HG02885 (cell line): ENCODE results near the gene SPNS2.

Source experiments
- ATAC-seq: cut with Tn5 transposase; IDR thresholded peaks from one replicate; pipeline ENCODE4 v1.9.1; 2021; ENCODE audit warnings: mild to moderate bottlenecking; ENCODE audit not compliant: unreplicated experiment, poor library complexity

The SPNS2 gene

DNA sequence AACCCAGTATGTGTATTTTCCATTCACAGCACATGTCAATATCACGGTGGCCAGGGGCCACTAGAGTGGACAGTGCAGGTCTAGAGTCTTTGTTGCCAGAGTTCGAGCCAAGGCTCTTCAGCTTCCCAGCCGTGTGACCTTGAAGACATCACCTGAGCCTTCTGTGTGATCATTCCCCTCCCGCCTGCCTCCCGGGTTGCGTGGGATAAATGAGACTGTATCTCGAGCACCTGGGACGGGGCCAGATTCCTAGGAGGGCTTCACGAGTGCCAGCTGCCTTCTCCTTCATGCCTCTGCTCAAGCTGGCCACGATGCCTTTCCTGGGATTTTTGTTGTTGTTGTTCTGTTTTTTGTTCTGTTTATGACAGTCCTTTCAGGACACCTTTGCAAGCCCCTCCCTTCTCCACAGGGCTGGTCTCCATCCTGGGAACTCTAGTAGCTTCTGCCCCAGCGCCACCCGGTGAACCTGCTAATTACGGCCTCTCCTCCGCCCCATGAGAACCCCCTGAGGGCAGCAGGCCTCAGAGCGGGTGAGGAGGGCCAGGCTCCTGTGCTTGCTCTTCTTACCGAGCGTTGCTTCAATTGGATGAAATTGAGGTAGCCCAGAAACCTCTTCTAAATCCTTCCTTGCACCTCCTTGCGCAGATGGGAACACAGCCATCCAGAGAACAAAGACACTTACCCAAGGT lies 3.9 kb downstream of the SPNS2 start:
- ATAC-seq: no peak

DNA sequence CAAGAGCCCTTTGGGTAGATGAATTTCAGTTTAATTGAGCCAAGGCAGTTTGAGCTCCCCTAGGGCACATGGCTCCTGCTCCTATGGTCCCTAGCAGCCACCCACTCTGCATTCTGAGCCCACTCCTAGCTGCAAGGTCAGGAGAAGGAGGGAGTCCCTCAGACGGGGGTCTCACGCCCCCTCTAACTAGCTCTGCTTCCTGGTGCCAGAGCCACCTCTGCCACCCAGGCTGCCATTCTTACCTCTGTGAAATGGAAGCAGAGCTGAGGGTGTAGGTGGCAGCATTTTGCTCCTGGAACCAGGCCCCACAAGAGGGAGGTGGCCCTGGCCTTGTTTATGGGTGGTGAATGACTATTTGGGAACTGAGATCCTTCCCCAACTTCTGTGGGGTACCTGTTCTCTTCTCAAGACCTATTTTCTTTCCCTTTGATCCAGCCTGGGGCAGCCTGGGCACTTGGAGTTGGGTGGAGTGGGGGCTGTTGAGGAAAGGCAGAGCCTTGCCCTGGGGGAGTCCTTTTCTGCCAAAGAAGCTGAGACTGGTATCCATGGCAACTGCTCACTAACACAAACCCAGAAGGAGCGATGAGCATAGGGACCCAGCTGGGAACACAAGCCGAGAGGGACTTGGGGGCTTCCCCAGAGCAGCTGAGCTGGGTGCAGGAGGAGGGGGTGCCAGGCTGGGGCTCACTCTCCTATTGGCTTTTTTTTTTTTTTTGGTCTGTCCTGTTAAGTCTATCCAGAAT lies 4.8 kb downstream of the SPNS2 start:
- no peak for ATAC-seq

DNA sequence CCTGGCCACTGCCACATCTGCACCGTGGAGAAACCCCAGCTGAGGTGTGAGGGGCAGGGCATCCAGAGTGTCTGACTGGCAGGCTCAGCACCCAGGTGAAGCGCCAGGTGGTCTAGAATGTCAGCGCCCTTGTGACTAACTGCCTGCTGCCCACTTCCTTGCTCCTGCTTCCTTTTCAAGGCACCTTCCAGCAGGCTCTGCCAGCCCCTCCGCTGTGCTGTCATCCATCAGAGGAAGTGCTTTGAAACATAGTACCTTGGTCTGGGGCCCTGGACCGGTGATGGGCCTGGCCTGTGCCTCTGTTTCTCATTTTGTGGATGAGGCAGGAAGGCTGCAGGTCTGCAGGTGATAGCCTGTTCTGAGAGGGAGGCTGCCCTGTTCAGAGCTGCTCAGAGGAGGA lies 5.5 kb downstream of the SPNS2 start:
- ATAC-seq: no peak

DNA sequence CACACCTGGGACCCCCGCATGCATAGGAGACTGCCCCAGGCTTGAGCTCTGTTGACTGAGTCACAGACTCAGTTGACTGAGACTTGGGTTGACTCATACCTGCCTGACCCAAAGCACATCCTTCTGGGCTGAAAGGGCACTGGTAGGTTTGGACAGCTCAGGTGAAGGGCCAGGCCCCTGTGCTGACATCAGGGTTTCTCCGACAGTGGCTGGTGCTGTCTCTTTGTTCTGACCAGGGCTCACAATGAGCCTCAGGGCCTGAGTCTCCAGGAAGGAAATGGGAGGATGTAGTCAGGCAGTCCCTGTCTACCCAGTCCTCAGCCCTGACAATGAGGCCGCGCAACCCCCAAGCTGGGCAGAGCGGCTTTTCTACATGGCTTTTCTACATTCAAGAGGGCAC lies 6.5 kb downstream of the SPNS2 start:
- ATAC-seq: no peak

DNA sequence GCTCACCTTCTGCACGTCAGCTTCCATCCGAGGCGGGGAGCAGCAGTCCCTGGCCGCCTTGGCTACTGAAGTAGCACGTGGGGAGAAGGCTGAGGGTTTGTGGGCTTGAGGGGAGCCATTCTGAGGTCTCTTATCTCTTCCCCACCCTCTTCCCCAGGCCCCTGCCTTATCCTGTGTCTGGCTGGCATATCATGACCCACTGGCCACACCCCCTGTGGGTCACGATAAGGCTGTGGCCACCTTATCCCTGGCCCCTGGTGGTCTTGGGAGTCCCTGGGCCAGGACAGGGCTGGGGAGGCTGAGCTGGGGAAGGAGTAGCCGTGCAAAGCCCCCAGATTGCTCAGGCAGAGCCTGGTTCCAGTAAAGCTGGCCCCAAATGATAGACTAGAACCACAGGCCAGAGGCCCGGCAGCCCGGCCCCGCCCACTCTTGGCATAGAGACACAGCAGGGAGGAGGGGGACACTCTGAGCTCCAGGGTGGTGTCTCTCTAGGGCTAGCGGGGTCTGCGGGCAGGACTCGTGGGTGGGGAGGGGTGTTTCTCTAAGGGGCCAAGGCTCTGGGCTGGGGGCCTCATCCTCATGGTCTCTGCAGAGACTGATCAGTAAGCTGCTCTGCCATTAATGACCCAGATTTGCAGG lies 7.6 kb downstream of the SPNS2 start:
- no peak for ATAC-seq

DNA sequence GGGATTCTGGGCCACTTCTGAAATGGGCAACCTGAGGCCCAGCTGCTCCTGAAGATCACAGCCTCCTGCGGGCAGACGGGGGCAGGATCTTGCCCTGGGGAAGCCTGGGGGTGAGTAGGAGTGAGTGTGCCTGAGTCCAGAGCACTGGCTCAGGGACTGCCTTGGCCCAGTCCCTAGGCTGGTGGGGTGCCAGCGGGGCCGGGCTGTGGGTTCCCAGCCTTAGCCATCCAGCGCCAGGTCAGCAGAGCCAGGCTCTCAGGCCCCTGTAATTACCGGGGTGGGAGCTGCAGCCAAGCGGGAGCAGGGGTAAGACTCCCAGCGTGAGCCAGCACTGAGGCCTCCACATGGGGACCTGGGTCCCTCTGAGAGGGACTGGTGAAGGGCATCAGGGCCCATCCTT lies 8.2 kb downstream of the SPNS2 start:
- no peak for ATAC-seq

DNA sequence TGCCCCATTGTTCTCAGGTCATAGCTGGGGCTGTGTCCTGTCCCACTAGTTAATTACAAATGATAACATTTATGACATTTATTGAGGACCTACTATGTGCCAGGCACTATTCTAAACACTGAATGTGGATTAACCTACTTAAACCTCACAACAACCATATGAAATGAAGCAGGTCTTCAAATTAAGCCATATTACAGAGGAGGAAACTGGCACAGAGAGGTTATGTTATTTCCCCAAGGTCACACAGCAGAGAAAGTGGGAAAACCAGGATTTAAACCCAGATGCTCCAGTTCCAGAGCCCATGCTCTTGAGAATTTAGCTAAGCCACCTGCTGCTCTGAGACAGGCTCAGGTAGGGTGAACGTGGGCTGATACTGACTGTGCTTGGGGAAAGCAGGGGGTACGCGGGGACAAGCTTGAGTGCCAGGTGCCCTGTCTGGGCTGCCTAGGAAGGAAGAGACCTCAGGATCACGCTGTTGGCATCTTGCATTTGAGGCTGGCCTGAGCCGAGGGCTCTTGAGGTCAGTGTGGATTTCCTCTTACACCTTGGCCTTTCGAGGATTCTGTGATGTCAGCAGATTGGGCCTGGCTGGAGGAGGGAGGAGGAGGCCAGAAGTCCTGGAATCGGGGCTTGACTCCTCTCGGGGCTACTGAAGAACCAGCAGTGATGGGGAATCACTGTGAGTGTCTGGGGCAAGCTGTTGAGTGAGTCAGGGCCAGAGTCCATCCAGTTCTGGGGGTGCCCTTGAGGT lies 8.9 kb downstream of the SPNS2 start:
- no peak for ATAC-seq

DNA sequence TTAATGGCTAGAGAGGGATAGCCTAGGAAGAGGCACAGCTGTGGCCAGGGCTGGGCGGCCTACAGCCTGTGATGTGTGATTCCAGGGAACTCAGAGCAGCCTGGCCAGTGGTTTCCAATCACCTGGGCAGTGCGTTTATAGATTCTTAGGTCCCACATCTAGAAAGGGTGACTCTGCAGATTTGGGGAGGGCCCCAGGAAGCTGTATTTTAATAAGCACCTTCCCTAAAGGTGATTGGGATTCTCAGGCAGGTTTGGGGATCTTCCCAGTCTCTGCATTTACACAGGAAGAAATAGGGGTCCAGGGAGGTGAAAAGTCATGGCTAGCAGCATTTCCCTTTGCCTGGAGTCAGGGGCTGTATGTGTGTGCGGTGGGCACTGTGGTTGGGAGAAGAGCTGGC lies 9.5 kb downstream of the SPNS2 start:
- no peak for ATAC-seq

DNA sequence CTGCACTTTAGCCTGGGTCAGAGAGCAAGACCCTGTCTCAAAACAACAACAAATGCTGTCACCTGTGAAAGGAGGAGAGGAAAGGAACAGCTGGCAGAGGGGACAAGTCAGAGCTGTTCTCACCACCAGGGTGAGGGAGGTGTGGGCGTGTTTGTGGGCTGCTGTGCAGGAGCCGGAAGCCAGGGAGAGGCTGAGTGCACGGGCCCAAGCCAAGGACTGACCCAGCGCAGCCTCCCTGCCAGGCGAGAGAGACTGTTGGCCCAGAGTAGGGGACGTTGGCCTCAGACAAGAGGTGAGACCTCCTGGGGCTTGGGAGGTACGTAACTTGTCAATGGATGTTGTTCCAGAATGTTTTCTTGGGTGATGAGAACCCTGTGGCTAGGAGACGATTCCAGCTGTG lies 10.7 kb downstream of the SPNS2 start:
- no peak for ATAC-seq

DNA sequence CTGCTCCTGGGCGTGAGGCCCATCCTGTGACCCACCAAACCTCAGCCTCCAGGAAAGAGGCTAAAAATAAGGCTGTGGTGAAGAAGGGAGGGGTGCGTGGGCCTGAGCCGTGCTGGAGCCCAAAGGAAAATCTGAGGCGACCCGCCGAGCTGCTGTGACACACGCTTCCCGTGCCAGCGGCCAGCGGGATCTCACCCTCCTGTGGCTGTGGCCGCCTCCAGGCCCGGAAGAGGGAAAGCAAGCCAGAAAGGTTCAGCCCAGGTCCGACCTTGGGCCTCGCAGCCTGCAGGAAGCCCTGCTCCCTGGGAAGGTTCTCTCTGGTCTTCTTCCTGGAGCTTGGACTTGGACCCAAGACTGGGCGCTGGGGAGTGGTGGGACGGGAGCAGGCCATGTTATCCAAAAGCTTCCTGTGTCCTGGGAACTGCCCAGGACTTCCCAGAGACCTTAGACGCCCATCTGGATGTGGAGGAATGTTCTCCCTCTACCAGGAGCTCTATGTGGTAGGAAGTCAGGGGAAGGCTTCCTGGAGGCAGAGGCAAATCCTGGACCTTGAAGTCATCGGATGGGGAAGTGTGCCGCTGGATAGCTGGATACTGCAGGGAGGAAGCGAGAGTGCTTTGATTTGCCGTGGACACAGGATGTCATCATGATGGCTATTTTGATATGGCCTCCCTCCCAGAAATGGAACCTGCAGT lies 11.4 kb downstream of the SPNS2 start:
- no peak for ATAC-seq

DNA sequence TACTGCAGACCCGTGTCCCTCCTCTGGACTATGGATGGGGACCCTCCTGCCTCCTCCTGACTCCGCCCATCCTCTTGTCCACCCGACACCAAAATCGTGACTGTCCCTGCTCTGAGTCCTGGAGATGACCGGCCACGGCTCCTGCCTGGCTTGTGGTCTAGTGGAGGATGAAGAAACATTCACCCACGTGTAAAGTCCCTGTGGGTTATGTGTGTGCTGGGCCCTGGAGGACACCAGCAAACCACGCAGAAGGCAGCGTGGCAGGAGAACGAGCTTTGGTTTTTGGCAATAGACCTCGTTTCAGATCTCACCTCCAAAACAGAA lies 11.9 kb downstream of the SPNS2 start:
- no peak for ATAC-seq

DNA sequence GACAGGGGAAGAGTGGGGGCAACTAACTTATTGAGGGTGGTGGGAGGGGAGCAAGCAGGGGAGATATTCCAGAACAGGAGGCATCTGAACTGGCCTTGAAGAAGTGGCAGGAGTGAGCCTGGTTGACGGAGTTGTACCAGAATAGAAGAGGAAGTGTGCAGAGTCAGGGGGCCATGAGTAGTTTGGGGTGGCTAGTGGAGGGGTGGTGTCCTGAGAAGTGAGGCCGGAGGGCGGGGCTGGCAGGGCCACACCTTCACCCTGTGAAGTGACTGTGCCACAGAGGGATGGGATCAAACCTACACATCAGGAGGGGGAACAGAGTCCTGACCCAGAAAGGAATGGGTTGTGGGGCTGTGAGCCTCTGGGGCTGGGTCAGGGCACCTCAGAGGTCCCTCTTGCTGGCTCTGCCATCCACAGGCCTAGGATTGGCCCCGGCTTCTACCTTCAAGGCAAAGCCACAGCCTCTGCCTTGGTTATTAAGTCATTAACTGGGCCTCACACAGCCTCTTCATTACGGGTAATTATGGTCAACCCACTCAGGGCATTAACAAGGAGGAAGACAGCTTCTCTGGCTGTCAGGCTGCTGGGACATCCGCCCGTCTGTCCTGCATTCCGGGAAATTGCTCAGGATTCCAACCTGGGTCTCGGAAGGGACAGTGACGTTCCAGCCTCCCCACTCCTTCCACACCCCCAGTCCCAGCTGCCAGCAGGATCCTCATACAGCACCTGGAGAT lies 12.7 kb downstream of the SPNS2 start:
- no peak for ATAC-seq

DNA sequence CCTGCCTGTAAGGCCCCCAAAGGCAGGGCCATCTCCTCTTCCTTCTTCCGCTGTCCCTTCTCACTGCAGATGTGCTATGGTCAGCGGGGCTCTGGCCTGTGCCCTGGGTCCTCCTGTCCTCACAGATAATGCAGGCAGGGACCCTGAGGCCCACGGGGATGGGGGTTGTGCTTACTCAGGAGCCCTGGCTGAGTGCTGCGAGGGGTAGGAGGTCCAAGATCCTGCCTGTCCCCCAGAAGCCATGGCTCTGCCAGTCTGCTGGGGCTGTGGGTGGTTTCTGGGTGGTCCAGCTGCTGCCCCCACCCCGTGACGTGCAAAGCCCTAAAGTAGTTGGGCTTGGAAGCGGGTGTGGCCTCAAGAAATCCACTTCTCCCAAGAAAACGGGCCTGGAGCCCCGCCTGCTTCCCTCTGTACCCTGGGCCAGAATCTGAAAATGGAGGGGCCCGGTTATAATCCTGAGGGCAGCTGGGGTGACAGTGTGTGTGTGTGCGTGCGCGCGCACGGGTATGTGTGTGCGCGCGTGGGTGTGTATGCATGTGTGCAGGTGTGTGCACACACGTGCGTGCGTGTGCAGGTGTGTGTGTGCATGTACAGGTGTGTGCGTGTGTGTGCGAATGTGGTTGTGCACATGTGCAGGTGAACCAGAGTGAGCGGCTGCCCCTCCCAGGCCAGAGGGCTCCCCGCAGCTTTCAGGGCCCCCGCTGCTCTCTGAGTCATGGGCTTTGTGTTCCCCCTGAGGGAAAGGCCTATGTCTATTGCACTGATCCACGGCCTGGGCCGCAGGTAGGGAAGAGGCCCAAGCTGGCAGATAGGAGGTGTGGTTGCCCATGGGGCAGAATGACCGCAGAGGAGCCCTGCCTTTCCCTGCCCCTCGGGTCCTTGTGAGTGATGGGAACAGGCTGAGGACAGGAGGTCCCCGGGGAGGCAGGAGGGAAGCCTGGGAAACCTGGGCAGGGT lies 13.8 kb downstream of the SPNS2 start:
- ATAC-seq: no peak

DNA sequence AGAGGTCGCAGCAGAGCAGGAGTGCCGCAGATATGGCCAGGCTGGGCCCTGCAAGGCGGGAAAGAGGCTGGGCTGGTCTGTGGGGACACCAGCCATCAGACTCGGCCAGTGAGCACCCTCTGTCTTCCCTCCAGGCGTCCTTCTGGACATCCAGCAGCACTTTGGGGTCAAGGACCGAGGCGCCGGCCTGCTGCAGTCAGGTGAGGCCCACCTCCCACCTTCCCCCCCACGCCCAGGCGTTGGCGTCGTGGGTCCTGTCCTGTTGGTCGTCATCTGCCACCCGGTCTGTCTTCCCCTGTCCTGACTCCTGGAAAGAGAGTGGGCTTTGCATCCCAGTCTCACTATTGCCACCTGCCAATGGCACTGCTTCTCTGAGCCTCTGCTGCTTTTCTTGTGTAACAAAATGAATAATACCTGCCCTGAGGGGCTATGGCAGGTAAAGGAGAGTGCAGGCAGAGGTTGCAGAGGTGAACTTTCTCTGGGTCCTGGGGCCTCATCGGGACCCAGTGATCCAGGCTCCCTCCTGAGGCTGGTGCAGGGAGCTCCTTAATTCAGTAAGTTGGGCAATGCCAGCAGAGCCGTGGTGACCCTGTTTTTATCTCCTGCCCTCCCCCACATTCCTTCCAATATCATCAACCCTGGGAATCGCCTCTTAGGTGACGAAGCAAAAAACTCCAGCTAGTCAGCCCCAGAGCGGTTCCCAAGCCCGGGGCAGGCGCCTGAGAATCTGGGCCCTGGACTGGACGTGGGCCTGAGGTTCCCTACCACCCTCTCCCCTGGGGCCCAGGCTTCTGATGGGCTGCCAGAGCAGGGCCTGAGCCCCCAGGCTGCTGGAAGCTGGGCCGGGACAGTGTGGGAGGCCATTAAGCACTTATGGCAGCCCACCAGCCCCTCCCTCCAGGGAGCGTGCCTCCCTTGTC lies 14.7 kb downstream of the SPNS2 start:
- no peak for ATAC-seq

DNA sequence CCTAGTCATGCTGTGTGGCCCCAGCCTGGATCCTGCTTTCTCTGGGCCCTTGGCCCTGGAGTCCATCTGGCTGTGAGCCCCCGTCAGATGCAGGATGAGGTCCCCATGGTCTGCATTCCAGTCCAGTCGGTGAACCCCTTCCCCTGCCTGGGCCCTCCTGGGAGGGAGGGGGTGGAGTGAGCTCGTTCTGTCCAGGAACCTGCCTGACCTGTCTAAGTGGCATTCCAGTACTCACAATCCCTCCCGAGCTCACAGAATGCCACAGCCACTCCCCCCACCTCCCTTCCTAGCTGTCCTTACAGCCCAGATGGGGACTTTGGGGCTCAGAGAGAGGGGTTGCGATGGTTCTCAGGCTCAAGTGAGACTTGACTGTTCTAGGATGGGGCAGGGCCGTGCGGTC lies 15.5 kb downstream of the SPNS2 start:
- no peak for ATAC-seq

DNA sequence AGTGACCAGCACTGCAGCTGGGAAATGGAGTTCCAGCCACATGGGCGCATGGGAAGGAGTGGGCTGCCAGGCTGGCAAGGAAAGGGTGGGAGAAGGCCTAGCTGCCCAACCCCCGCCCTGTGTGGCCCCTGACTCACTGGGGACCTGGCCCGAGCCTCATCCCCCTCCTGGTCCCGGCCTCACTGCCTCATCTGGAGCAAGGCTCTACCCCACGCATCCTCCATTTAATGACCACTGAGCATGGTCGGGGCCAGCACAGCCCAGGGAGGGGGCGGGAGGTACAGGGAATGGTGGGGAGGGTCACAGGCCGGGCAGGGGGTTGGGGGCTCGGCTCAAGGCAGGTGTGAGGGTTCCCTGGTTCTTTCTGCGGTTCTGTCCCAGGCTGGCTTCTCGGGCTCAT lies 16.1 kb downstream of the SPNS2 start:
- no peak for ATAC-seq

DNA sequence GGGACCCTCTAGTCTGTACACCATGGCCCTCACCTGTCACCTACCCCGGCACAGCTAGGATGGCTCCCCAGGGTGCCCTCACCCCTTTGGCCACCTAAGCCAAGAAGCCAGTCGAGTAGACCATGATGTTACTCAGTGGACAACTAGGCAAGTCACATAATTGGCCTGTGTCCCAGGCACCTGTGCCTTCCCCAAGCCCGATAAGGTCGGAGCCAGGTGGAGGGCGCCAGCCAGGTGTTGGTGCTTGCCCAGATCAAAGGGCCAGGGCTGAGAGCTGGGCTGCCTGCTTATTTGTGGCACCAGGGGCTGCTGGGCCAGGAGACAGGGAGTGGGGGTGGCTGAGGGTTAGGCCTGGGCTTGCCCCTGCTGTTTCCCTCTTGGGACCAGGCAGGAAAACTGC lies 16.8 kb downstream of the SPNS2 start:
- no peak for ATAC-seq

DNA sequence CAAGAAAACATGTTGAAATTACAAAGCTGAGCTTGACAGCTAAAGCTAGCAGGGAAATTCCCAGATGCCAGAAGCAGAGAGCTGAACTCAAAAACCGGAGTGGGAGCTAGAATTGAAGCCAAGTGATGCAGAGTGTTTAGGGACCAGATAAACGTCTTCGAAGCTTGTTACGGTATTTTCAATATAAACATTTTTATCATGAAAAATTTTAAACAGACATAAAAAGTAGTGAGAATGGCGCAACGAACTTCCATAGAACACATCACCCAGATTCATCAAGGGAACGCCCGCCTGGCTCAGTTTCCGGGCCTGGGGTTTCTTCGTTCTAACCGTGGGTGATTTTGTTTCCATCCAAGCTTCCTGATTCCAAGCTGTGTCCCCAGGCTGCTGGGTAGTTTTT lies 18.1 kb downstream of the SPNS2 start:
- ATAC-seq: no peak
